Transverse colon (tissue), 4 donors: ENCODE measurements around the gene YTHDF1.

ENCODE experiments used
- POLR2A ChIP-seq: fragments of 450-650 bp; IDR thresholded peaks from one replicate; pipeline ENCODE4 v1.6.1; 2016; ENCODE audit warnings: antibody characterized with exemption, mild to moderate bottlenecking, moderate library complexity
- POLR2AphosphoS5 ChIP-seq, 3 donors: sonication (generic); formaldehyde crosslinking; IDR thresholded peaks; one replicate each; pipeline ENCODE4 v1.6.1; 2016; ENCODE audit warnings: antibody characterized with exemption in 3 of 3
- TF ChIP-seq, protein P1 (sequence below), 5 experiments: fragments of 200-600 bp in 3 of 5; fragments of 450-650 bp in 2 of 5; sonication (generic) in 3 of 5; IDR thresholded peaks; 1 replicate in 2 of 5; 2 replicates in 3 of 5; pipeline ENCODE4 v1.5.1; 2016 to 2017; ENCODE audit warnings: antibody characterized with exemption in 5 of 5, inconsistent platforms in 3 of 5, mild to moderate bottlenecking in 2 of 5, moderate library complexity in 1 of 5

DNA sequence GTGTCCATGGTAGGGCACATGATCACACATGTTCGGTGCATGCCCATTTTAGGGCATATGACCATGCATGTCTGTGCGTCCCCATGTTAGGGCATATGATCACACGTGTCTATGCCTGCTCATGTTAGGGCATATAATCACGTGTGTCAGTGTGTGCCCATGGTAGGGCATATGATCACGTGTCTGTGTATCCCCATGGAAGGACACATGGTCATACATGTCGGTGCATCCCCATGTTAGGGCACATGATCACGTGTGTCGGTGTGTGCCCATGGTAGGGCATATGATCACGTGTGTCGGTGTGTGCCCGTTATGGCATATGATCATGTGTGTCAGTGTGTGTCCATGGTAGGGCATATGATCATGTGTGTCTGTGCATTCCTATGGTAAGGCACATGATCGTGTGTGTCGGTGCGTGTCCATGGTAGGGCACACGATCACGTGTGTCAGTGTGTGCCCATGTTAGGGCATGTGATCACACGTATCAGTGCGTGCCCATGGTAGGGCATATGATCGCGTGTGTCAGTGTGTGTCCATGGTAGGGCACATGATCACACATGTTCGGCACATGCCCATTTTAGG is 30.6 kb downstream of the YTHDF1 start:
- TF ChIP-seq, protein P1, sequence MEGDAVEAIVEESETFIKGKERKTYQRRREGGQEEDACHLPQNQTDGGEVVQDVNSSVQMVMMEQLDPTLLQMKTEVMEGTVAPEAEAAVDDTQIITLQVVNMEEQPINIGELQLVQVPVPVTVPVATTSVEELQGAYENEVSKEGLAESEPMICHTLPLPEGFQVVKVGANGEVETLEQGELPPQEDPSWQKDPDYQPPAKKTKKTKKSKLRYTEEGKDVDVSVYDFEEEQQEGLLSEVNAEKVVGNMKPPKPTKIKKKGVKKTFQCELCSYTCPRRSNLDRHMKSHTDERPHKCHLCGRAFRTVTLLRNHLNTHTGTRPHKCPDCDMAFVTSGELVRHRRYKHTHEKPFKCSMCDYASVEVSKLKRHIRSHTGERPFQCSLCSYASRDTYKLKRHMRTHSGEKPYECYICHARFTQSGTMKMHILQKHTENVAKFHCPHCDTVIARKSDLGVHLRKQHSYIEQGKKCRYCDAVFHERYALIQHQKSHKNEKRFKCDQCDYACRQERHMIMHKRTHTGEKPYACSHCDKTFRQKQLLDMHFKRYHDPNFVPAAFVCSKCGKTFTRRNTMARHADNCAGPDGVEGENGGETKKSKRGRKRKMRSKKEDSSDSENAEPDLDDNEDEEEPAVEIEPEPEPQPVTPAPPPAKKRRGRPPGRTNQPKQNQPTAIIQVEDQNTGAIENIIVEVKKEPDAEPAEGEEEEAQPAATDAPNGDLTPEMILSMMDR (IDR thresholded peaks at IDR 0.05) = no peak
- no peak for TF ChIP-seq POLR2AphosphoS5 (IDR thresholded peaks at IDR 0.05)
- TF ChIP-seq POLR2A = no peak
